ENCODE results near the gene NRG2.
A peak's percentile ranks its signal among the peaks of the same experiment; 100 is the strongest.

NRG2 gene

GRCh38 chr5:139862803-139863202 lies 180.3 kb downstream of the NRG2 start:
- TF ChIP-seq EZH2phosphoT487 (conservative IDR thresholded peaks at IDR 0.05; ENCODE audit: low read length): no peak
- TF ChIP-seq CTCF (IDR thresholded peaks at IDR 0.05; ENCODE audit: insufficient read depth, low read length, poor library complexity, severe bottlenecking): peak; percentile 12
- no peak overlapping the region for H3K4me2 ChIP-seq (ENCODE audit: low read depth, low read length, poor library complexity, severe bottlenecking)
- H3K27ac ChIP-seq (ENCODE audit: low read depth, low read length): no peak overlapping the region
- H4K20me1 ChIP-seq (ENCODE audit: low read depth, low read length): no peaks in the 10 kb centered on the region
- no peak overlapping the region for H2AFZ ChIP-seq (ENCODE audit: low read depth, low read length, severe bottlenecking)
- no peaks in the 10 kb centered on the region for H3K9me3 ChIP-seq (ENCODE audit: insufficient read depth, low read length)
- no peak overlapping the region for H3K9ac ChIP-seq (ENCODE audit: low read length)
- H3K36me3 ChIP-seq (ENCODE audit: low read length): no peaks in the 10 kb centered on the region
- H3K27me3 ChIP-seq (ENCODE audit: low read length): no peaks in the 10 kb centered on the region
- H3F3A ChIP-seq (ENCODE audit: insufficient read depth): no peaks in the 10 kb centered on the region
- H3K4me3 ChIP-seq (ENCODE audit: insufficient read depth, low read length, poor library complexity, severe bottlenecking): no peak overlapping the region
- H3K9me2 ChIP-seq (replicated peaks; ENCODE audit: insufficient read depth, low read length): no peaks in the 10 kb centered on the region
- no peaks in the 10 kb centered on the region for H3K79me2 ChIP-seq (ENCODE audit: insufficient read depth, low read length)

GRCh38 chr5:139862313-139862712 lies 180.8 kb downstream of the NRG2 start:
- Histone ChIP-seq H3K9me2 (replicated peaks; ENCODE audit: insufficient read depth, low read length) (no peaks in the 10 kb centered on the region), H3K9me3 (ENCODE audit: insufficient read depth, low read length) (no peaks in the 10 kb centered on the region), H3K36me3 (ENCODE audit: low read length) (no peaks in the 10 kb centered on the region), H3K9ac (ENCODE audit: low read length) (no peak overlapping the region), H3K4me3 (ENCODE audit: insufficient read depth, low read length, poor library complexity, severe bottlenecking) (no peak overlapping the region), H3K27me3 (ENCODE audit: low read length) (no peaks in the 10 kb centered on the region), H3K4me2 (ENCODE audit: low read depth, low read length, poor library complexity, severe bottlenecking) (no peak overlapping the region), H2AFZ (ENCODE audit: low read depth, low read length, severe bottlenecking) (no peak overlapping the region), H3K79me2 (ENCODE audit: insufficient read depth, low read length) (no peaks in the 10 kb centered on the region), H3K27ac (ENCODE audit: low read depth, low read length) (no peak overlapping the region), H3F3A (ENCODE audit: insufficient read depth) (no peaks in the 10 kb centered on the region), H4K20me1 (ENCODE audit: low read depth, low read length) (no peaks in the 10 kb centered on the region)
- no peak for TF ChIP-seq EZH2phosphoT487 (conservative IDR thresholded peaks at IDR 0.05; ENCODE audit: low read length)
- TF ChIP-seq CTCF (IDR thresholded peaks at IDR 0.05; ENCODE audit: insufficient read depth, low read length, poor library complexity, severe bottlenecking): no peak

- Histone ChIP-seq H3K4me2 (ENCODE audit: low read depth, low read length, poor library complexity, severe bottlenecking) (no peak overlapping the region), H3K9ac (ENCODE audit: low read length) (no peak overlapping the region), H3K79me2 (ENCODE audit: insufficient read depth, low read length) (no peaks in the 10 kb centered on the region), H3K9me2 (replicated peaks; ENCODE audit: insufficient read depth, low read length) (no peaks in the 10 kb centered on the region), H3F3A (ENCODE audit: insufficient read depth) (no peaks in the 10 kb centered on the region), H3K27ac (ENCODE audit: low read depth, low read length) (no peak overlapping the region), H3K9me3 (ENCODE audit: insufficient read depth, low read length) (no peaks in the 10 kb centered on the region), H3K36me3 (ENCODE audit: low read length) (no peaks in the 10 kb centered on the region), H3K27me3 (ENCODE audit: low read length) (no peaks in the 10 kb centered on the region), H3K4me3 (ENCODE audit: insufficient read depth, low read length, poor library complexity, severe bottlenecking) (no peak overlapping the region), H2AFZ (ENCODE audit: low read depth, low read length, severe bottlenecking) (no peak overlapping the region), H4K20me1 (ENCODE audit: low read depth, low read length) (no peaks in the 10 kb centered on the region)
- TF ChIP-seq EZH2phosphoT487 (conservative IDR thresholded peaks at IDR 0.05; ENCODE audit: low read length) (no peak), CTCF (IDR thresholded peaks at IDR 0.05; ENCODE audit: insufficient read depth, low read length, poor library complexity, severe bottlenecking) (no peak)
Measured at GRCh38 chr5:139861889-139862207, 181.3 kb downstream of the NRG2 start.
